ENCODE data around the gene PLCD3.

The PLCD3 gene

DNA sequence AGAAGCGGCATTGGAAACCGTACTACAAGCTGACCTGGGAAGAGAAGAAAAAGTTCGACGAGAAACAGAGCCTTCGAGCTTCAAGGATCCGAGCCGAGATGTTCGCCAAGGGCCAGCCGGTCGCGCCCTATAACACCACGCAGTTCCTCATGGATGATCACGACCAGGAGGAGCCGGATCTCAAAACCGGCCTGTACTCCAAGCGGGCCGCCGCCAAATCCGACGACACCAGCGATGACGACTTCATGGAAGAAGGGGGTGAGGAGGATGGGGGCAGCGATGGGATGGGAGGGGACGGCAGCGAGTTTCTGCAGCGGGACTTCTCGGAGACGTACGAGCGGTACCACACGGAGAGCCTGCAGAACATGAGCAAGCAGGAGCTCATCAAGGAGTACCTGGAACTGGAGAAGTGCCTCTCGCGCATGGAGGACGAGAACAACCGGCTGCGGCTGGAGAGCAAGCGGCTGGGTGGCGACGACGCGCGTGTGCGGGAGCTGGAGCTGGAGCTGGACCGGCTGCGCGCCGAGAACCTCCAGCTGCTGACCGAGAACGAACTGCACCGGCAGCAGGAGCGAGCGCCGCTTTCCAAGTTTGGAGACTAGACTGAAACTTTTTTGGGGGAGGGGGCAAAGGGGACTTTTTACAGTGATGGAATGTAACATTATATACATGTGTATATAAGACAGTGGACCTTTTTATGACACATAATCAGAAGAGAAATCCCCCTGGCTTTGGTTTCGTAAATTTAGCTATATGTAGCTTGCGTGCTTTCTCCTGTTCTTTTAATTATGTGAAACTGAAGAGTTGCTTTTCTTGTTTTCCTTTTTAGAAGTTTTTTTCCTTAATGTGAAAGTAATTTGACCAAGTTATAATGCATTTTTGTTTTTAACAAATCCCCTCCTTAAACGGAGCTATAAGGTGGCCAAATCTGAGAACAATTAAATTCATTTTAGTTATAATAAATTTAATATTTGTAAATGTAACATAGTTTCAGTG, 17.7 kb upstream of the PLCD3 start:
- peak; percentile 50 for DNase-seq

DNA sequence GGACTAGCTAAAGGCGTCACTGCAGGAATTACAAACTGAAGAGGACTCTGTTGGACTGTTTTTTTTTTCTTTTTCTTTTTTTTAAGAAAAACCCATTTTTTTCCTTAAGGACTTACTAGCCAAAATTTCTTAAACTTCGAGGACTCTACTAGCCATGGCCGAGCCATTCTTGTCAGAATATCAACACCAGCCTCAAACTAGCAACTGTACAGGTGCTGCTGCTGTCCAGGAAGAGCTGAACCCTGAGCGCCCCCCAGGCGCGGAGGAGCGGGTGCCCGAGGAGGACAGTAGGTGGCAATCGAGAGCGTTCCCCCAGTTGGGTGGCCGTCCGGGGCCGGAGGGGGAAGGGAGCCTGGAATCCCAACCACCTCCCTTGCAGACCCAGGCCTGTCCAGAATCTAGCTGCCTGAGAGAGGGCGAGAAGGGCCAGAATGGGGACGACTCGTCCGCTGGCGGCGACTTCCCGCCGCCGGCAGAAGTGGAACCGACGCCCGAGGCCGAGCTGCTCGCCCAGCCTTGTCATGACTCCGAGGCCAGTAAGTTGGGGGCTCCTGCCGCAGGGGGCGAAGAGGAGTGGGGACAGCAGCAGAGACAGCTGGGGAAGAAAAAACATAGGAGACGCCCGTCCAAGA, 16.8 kb upstream of the PLCD3 start:
- peak; percentile 82 for DNase-seq

DNA sequence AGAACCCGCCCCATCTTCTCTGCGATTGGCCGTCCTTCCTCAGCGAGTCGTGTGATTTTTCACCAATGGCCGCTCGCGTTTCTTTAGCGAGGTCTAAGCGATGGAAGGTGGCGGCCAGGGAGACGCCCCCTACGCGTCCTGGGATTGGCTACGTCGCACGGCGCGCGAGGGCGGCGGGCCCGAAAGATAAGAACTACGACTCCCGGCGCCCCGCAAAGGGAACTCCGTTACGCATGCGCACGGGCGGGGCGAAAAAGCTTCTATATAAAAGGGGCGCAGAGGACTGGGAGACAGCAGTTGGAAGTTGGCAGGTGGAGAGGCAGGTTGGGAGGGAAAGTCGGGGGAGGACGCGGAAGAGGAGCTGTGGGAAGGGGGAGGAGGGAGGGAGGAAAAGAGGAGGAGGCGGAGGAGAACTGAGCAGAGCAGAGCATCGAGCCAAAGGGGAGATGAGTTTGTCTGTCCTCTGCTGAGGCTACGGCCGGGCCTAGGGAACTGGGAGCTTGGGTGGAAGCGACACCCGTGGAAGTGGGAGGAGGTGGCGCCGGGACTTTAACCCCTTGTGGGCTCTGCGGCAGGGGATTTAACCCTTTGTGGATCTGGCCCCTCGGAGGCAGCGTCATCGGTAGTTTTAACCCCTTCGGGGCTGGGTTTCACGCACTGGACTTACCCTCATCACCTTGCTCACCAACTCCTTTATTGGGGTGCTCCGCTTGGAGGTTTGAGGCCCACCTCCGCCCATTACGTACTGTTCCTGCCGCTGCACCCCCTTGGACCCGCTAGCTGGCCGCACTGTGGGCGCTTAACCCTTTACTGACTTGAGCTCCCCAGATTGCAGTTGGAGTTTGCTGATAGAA, 16.1 kb upstream of the PLCD3 start, which contains the start of gene HEXIM1:
Gene HEXIM1 (plus strand): TSS at position 293 of the 854 bp plus-strand sequence. CDS start 716 bp downstream, outside the sequence.
- peak; percentile 100 for DNase-seq

DNA sequence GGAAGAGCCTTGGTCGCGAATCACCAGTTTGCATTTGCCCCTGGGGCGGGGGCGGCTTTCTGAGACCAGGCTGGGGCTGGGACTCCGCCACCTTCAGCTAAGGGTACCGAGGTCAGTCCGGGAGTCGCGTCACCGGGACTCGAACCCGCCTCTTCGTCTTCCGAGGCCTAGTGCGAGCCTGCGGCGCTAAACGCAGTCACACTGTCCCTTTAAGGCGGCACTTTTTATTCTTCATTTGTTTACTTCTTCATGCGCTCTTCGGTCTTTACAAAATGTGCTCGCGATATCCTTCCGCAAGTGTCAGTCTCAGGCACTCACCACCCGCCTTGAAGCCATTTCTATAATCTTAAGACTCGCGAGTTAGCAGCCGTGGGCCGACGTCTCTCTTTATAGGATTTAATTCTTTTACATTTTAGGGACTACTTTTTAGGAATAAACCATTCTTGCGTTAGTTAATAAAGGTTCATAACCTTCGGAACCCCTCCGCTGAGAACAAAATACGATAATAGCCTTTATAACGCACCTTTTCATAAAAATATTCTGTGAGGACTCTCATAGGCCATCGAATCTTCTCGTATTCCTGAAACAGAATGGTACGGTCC, 15.4 kb upstream of the PLCD3 start:
- DNase-seq = peak; percentile 98

DNA sequence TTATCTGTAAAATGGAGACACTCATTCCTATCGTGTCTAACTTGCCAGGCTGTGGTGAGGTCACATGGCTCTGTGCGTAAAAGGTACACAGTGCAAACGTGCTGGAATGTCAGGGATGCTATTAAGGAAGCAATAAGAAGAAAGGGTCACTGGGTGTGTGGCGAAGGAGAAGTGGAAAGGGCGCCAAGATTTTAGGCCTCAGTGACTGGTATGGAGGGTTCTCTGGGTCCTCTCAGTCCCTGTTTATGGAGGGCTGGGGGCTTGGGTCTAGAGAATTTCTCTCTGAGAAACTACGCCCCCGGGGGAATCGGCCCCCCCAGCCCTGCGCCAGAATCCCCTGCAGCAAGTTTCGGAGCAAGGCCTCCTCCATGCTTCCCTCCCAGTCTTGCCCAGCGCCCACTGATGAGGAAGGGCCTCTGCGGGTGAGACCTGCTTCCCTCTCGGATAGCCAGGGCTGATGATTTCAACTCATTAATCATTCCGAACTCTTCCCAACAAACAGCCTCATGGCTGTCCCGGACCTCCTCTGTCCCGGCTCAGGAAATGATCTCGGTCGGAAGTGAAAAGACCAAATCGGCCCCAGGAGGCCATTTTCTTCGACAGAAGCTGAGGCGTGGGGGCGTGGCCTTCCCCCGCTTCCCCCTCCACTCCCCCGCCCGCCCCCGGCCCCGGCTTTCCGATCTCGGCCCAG, 14.7 kb upstream of the PLCD3 start:
- peak; percentile 68 for DNase-seq

DNA sequence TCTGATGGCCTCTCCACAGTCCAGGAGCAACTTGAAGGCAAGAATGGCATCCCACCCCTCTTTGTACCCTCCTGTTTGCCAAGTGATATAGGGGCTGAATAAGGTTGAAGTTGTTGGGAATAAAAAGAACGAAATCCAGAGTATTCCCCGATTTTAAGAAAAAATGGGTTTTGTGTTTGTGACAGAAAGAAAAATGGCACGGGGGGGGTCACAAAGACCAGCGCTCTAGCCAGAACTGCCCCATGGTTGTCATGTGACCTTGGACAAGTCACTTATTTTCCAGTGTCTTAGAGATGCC, 14.2 kb upstream of the PLCD3 start:
- no peak for DNase-seq

DNA sequence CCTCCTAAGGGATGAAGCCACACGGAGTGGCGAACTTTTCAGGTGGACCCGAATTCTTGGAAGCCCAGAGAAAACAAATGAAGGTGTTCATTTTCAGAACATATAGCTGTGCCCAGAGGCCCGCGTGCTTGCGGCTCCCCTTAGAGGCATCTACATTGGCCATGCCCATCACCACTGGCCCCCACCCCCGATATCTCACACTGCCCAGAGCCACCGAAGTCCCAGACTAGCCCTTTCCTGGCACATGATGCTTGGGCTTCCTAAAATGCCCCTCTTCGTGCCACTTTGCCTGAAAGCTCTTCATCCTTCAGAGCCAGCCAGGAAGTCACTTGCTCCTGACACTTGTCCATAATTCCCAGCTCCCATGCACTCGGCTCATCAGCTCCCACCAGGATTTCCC, 13.9 kb upstream of the PLCD3 start:
- DNase-seq = no peak

DNA sequence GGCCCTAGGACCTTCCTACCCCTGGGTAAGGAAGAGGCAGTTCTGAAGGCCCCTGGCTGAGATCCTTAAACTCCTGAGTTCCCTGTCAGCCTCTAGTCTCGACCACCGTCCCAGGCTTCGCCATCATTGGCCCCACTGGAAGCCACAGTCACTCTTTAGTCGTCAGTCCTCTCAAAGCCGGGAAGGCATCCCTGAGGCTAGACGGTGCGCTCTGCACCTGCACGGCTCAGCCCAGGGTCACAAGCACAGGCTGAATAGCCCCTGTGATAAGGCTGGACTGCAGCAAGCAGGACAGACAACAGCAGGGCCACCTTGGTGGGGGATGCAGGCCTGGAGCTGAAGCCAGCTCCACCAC, 12.7 kb upstream of the PLCD3 start:
- DNase-seq = no peak

DNA sequence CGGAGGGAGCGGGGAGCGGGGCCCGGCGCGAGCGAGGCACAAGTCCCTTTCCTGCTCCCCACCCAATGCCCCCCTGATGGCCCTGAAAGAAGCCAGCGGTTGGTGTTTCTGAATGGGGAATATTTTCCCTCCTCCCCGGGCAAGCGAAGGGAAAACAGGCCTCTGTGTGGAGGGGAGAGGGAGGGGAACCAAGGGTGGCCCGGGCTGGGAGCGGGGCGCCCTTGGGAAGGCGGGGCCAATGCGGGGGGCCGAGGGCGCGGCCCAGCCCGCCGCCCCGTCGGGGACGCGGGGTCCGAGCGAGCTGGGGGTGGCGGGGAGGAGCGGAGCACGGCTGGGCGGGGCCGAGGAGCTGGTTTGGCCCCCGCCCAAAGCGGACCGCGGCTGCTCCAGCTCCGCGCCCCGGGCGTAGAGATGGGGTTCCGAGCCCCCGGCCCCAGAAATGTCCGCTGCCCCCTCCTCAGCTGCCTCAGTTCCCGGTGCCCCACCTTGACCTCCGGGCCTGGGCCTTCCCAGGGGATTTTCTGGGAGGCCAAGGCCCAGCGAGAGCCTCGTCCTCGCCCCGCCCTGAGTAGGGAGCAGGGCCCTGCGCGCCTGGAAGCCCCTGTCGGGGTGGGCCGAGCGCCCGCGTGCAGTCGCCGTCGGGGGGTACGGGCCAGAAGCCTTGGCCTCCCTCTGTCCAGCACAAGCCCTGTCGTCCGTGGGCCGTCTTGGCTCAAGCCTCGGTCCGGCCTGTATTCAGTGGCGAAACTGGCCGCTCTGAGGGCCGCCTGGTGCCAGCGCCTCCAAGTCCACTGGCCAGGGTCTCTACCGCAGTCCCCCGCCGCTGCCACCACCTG, 12.1 kb upstream of the PLCD3 start:
- DNase-seq = no peak

DNA sequence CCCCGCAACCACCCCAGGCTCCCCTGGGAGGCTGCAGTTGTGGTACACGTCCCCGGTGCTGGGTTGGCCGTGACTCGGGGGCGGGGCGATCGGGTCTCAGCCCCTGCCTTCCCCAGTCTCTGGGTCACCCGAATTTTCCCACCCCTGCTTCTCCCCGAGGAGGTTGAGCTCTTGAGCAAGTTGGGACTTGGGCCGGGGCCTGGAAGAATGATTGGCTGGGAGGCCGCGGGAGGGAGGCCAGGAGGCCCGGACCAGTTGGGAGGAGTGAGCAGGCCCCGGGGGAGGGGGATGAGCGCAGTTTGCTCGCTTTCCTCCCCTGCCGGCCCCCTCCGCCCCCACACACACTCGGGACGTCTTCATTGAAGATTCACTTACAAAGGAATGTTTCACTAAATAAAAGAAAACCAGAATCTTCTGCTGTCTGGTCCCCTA, 11.5 kb upstream of the PLCD3 start:
- peak; percentile 91 for DNase-seq

DNA sequence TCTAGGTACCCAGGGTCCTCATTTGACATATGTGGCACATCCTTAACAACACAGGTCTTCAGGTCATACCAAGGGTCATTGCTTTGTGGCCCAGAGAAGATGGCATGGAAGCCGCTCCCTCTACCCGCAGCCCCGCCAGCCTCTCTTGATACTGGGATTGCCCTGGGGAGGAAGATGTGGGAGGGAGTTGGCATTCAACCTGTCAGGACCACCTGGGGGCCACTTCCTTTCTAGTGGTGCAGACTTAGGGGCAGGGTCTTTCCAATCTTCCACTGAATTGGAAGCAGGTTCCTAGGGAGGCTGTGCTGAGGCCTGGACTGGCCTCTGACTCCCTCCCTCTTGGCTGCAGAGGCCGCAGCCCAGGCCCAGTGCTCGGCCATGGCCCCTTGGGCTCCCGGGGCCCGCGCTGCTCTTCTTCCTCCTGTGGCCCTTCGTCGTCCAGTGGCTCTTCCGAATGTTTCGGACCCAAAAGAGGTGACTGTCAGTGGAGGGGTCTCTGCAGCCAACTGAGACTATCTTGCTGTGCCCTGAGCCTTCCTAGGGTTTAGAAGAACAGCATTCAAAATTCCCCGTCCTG, 10.9 kb upstream of the PLCD3 start:
- DNase-seq = no peak

DNA sequence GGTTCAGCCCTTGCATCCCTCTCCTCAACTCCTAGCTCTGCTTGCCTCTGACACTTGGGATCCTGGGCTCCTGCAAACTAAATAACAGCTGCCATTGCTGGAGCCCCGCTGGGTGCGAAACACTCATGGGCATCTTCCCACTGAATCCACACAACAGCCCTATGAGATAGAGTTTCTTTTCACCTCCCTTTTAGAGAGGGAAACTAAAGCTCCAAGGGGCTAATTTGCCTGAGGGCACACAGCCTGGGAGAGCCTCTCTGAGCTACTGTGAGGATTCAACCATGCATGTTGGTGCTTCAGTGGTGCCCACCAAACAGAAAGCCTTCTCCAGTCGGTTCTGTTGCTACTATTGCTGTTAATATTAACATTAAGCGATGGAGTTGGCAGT, 7.2 kb upstream of the PLCD3 start:
- no peak for DNase-seq

DNA sequence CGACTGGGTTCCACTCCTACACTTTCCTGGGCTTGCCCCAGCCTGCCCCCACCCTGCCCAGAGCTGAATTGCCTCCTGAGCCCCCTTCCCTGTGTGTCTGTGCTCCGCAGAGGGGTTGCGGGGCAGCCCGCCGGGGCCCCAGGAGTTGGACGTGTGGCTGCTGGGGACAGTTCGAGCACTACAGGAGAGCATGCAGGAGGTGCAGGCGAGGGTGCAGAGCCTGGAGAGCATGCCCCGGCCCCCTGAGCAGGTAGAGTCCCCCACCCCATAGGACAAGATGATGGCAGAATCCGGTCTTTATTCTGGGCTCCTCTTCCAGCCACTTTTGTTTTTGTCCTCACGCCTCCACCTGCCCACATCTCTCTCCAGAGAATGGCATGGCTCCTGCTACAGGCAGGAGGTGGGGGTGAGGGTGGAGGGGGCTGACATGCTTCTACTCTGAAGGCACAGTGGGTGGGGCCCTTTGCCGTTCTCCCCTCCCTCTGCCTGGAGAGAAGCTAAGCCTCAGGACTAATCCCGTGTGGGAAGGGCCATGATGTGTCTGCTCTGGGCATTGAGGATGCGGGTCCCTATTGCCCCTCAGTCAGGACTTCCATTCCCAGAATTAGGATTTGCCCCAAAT, 6.7 kb upstream of the PLCD3 start:
- no peak for DNase-seq

DNA sequence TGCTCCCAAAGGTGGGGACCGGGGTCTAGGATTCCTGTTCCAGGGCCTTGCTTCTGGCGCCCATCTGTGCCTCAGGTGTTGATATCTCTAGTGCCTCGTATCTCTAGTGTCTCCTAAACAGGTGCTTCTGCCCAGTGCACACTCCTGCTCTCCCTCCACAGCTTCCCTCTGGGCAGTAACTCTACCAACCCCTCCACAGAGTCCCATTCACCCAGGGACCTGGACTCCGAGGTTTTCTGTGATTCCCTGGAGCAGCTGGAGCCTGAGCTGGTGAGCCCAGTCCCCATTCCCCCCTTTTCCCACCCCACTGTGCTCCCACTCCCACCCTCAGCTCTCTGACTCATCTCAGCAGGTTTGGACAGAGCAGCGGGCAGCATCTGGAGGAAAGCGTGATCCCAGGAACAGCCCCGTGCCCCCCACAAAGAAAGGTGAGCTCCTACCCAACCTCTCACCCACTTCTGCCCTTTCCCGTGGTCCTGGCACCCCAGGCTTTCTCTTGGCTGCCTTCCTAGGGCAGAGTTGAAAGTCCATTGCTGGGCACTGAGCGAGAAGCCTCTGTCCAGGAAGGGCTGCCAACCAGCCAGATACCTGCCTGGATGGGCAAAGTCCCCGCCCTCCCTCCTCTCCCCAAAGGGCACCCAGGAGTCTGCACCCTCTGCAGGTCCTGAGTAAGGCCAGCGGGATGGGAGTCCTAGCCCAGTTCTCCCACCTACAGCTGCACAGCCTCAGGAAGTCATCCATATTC, 5.4 kb upstream of the PLCD3 start:
- no peak for DNase-seq

DNA sequence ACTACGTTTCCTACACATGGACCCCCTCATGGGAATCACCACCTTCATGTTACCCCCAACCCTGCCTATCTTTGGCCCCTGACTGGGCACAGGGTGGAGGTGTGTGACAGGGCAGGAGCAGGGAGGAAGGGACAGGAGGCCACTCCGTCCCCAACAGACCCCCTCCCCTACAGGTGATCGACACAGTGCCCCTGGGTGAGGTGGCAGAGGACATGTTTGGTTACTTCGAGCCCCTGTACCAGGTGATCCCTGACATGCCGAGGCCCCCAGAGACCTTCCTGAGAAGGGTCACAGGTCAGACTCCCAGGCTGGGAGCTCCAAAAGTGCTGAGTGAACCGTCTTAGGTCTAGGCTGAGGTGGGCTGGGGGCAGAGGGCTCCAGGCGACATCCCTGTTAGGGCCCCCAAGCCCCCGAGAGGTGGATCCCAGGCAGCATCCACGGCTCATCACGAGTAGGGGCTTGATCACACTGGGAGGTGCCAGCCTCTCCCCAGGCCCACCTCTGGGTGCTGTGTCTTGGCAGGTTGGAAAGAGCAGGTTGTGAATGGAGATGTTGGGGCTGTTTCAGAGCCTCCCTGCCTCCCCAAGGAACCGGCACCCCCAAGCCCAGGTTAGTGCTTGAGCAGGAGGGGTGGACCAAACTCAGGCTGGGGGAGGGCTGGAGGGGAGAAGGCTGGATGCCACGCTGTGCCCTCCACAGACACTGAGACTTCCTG, 4.7 kb upstream of the PLCD3 start:
- no peak for DNase-seq

DNA sequence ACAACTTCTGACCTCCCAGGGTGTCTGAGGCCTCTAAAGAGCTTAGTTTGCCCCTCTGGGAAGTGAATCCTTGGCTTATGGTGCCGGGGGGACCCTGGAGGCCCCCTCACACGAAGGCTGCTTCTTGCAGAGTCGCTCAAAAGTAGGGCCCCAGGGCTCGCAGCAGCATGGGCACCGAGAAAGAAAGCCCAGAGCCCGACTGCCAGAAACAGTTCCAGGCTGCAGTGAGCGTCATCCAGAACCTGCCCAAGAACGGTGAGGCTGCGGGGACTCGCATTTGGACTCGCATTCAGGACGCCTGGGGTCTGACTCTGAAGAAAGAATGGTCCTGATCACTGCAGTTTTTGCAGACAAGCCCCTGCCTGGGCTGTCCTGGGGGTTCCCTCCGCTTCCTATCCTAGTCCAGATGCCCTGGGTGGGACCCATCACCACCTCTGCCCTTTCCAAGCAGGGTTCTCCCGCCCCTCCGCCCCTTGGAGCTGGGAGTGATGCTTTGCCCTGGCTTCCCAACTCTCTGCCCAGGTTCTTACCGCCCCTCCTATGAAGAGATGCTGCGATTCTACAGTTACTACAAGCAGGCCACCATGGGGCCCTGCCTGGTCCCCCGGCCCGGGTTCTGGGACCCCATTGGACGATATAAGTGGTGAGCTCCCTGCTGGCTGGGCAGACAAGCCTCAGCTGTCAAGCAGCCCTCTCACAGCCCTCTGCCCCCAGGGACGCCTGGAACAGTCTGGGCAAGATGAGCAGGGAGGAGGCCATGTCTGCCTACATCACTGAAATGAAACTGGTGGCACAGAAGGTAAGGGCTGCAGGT, 3.9 kb upstream of the PLCD3 start:
- DNase-seq = no peak

DNA sequence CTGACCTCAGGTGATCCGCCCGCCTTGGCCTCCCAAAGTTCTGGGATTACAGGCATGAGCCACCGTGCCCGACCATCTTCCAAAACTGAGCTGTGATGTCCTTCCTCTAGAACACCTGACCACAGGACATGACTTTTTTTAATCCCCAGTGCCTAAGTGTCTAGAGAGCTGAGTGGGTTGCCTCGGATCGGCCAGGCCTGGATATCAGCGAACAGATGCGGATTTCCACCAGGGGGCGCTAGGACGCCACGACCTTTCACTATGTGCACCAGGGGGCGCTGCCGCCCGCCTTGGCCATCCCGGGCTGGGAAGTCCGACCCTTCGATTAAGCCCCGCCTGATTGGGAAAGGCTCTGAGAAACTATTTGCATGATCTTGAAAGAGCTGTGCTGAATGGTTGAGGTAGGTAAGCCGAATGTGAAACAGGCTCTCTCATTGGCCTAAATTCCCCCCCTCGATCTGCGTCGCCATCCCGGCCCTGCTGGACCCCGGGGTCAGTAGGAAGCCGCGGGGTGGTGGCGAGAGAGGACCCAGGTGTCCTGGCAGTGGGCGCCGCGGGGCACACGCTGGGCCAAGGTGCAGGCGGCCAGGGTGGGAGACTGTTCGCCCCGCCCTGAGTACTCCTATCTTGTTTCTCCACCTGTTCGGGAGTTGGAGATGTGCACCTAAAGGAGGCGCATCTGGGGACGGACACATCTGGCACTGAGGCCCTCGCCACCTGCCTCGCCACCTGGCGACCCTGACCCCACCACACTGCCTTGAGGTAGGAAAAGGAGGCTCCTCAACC, 3.1 kb upstream of the PLCD3 start, which contains the start of gene ACBD4:
Gene ACBD4 (plus strand): TSS at position 496 of the 786 bp plus-strand sequence. CDS start 458 bp downstream, outside the sequence.
- DNase-seq = peak; percentile 97
